HAP-1 (cell line): Measurements from ENCODE around the gene ELAPOR2.
A peak's percentile ranks its signal among the peaks of the same experiment; 100 is the strongest.

Source experiments
- DNase-seq, 2 experiments: peaks; one replicate each; pipeline ENCODE4 v3.0.0-alpha.2; 2016 to 2020; ENCODE audit warnings: low spot score in 2 of 2
- H3K27me3 ChIP-seq: fragments of 250-450 bp; sonication (Bioruptor Pico); 2 replicates; pipeline ENCODE4 v1.5.1; 2020; ENCODE audit warnings: low read depth, mild to moderate bottlenecking, moderate library complexity
- H3K36me3 ChIP-seq: fragments of 250-450 bp; sonication (Bioruptor Pico); replicated peaks from 2 replicates; pipeline ENCODE4 v1.5.1; 2020; ENCODE audit warnings: mild to moderate bottlenecking
- H3K4me1 ChIP-seq: fragments of 250-450 bp; sonication (Bioruptor Pico); 2 replicates; pipeline ENCODE4 v1.5.1; 2020; ENCODE audit warnings: mild to moderate bottlenecking
- H3K4me3 ChIP-seq: fragments of 250-450 bp; sonication (Bioruptor Pico); 2 replicates; pipeline ENCODE4 v1.5.1; 2020; ENCODE audit warnings: mild to moderate bottlenecking, moderate library complexity
- H3K9me3 ChIP-seq: fragments of 250-450 bp; sonication (Bioruptor Pico); 2 replicates; pipeline ENCODE4 v1.5.1; 2020; ENCODE audit warnings: mild to moderate bottlenecking, moderate library complexity
- in situ Hi-C: fragments of 300-500 bp; cut with MboI; formaldehyde crosslinking; loops from 3 replicates; pipeline ENCODE4 v1.14.3; 2020; ENCODE audit warnings: low sequenced_read_pairs, inconsistent platforms, mixed read lengths

Gene ELAPOR2

GRCh38 chr7:87032604-87033339 lies 26.7 kb downstream of the ELAPOR2 start:
- Histone ChIP-seq H3K9me3 (no peaks in the 10 kb centered on the region), H3K36me3 (no peaks in the 10 kb centered on the region), H3K4me1 (0 out of 2 replicates have a peak, but pooled peaks cover 5% of the 10 kb centered on the region), H3K27me3 (no peaks in the 10 kb centered on the region), H3K4me3 (no peak overlapping the region)
- no peak for DNase-seq
- in situ Hi-C loops = no loop called here

- Histone ChIP-seq H3K4me3 (no peak overlapping the region), H3K27me3 (no peaks in the 10 kb centered on the region), H3K36me3 (no peaks in the 10 kb centered on the region), H3K4me1 (0 out of 2 replicates have a peak, but pooled peaks cover 5% of the 10 kb centered on the region), H3K9me3 (no peaks in the 10 kb centered on the region)
- no peak for DNase-seq
- in situ Hi-C loops = no loop called here
Measured at GRCh38 chr7:87029078-87029477, 30.4 kb downstream of the ELAPOR2 start.

- no peaks in the 10 kb centered on the region for H3K9me3 ChIP-seq
- no peak overlapping the region for H3K4me3 ChIP-seq
- no peaks in the 10 kb centered on the region for H3K36me3 ChIP-seq
- no peaks in the 10 kb centered on the region for H3K27me3 ChIP-seq
- in situ Hi-C loops = no loop called here
- H3K4me1 ChIP-seq = 0 out of 2 replicates have a peak, but pooled peaks cover 5% of the 10 kb centered on the region
- peak; percentile 6 to 25 for DNase-seq
Measured at GRCh38 chr7:87028636-87029035, 30.8 kb downstream of the ELAPOR2 start.

GRCh38 chr7:87027900-87028299 lies 31.6 kb downstream of the ELAPOR2 start:
- Histone ChIP-seq H3K9me3 (no peaks in the 10 kb centered on the region), H3K27me3 (no peaks in the 10 kb centered on the region), H3K4me1 (0 out of 2 replicates have a peak, but pooled peaks cover 5% of the 10 kb centered on the region), H3K4me3 (no peak overlapping the region), H3K36me3 (no peaks in the 10 kb centered on the region)
- in situ Hi-C loops = no loop called here
- no peak for DNase-seq

- H3K4me3 ChIP-seq = no peak overlapping the region
- in situ Hi-C loops = no loop called here
- H3K4me1 ChIP-seq = no peaks in the 10 kb centered on the region
- no peak for DNase-seq
- H3K9me3 ChIP-seq = no peaks in the 10 kb centered on the region
- no peaks in the 10 kb centered on the region for H3K36me3 ChIP-seq
- H3K27me3 ChIP-seq = no peaks in the 10 kb centered on the region
Measured at GRCh38 chr7:87021285-87021684, 38.2 kb downstream of the ELAPOR2 start.

GRCh38 chr7:87016606-87017005 lies 42.8 kb downstream of the ELAPOR2 start:
- no peak for DNase-seq
- Histone ChIP-seq H3K9me3 (no peaks in the 10 kb centered on the region), H3K4me1 (no peaks in the 10 kb centered on the region), H3K36me3 (no peaks in the 10 kb centered on the region), H3K27me3 (no peaks in the 10 kb centered on the region), H3K4me3 (no peak overlapping the region)
- in situ Hi-C loops = no loop called here

GRCh38 chr7:87013840-87014190 lies 45.6 kb downstream of the ELAPOR2 start:
- H3K36me3 ChIP-seq = no peaks in the 10 kb centered on the region
- no peaks in the 10 kb centered on the region for H3K9me3 ChIP-seq
- no peak overlapping the region for H3K4me3 ChIP-seq
- in situ Hi-C loops = no loop called here
- H3K27me3 ChIP-seq = no peaks in the 10 kb centered on the region; the same call in 1 of the 2 replicates
- no peak for DNase-seq
- no peaks in the 10 kb centered on the region for H3K4me1 ChIP-seq

GRCh38 chr7:87013136-87013839 lies 46.2 kb downstream of the ELAPOR2 start:
- no peaks in the 10 kb centered on the region; the same call in 1 of the 2 replicates for H3K27me3 ChIP-seq
- H3K9me3 ChIP-seq = no peaks in the 10 kb centered on the region
- in situ Hi-C loops = no loop called here
- no peak for DNase-seq
- H3K4me3 ChIP-seq = no peak overlapping the region
- no peaks in the 10 kb centered on the region for H3K36me3 ChIP-seq
- no peaks in the 10 kb centered on the region for H3K4me1 ChIP-seq
